HPDE6-E6E7 (cell line): ENCODE measurements around the gene KDM1B.
"Not testable (repeated sequence)": the region's sequence is repeated elsewhere in the genome, so short reads cannot be mapped to it uniquely, and the experiment has no call there.

Experiments used
- DNase-seq: peaks from one replicate; pipeline ENCODE4 v3.0.0; 2011; ENCODE audit warnings: missing footprints; ENCODE audit errors: extremely low spot score

Gene KDM1B

DNA sequence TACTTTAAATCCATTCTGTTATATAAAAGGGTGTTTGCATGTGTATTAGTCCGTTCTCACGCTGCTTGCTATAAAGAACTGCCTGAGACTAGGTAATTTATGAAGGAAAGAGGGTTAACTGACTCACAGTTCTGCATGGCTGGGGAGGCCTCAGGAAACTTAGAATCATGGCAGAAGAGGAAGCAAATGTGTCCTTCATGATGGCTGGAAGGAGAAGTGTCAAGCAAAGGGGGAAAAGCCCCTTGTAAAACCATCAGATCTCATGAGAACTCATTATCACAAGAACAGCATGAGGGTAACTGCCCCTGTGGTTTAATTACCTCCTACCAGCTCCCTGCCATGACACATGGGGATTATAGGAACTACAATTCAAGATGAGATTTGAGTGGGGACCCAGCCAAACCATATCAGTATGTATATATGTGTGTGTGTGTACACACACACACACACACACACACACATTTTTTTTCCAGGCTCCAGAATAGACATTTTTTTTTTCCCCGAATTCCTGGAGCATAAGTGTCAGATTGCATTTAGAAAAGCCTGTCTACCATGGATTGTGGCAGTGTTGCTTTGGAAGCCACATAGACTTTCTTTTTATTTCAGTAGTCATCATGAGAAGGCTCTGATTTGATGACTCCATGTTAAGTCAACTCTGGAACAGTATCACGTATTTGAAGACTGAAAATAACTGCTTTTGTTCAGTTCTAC is 31.5 kb downstream of the KDM1B start:
- no peak for DNase-seq

DNA sequence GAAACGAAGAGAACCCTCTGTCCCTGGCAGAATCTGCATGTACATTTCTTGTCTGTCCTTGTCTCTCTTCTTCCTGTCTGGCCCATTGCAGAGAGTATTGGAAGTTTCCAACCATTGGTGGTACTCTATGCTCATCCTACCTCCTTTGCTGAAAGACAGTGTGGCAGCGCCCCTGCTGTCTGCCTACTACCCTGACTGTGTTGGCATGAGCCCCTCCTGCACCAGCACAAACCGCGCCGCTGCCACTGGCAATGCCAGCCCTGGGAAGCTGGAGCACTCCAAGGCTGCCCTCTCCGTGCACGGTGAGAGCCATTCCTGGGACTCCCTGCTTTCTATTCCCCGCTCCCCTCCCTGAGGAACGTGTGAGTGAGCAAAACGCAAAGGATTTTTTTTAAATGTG is 32.5 kb downstream of the KDM1B start:
- DNase-seq, result no peak

DNA sequence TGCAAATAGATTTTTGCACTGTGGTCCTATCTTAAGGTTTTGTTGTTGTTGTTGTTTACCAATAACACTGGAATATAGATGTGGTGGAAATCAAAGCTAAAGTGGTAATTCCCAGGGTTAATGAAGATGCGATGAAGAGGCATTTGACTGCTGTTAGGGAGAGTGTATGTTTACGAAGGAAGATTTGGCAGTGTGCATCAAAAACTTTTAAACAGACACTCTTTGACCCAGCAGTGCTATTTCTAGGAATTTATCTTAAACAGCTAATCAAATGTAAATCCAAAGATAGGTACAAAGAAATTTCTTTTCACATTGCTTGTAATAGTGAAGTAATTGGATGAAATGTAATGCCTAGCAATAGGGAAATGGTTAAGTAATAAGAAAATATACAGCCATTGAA is 34.0 kb downstream of the KDM1B start:
- no peak for DNase-seq

DNA sequence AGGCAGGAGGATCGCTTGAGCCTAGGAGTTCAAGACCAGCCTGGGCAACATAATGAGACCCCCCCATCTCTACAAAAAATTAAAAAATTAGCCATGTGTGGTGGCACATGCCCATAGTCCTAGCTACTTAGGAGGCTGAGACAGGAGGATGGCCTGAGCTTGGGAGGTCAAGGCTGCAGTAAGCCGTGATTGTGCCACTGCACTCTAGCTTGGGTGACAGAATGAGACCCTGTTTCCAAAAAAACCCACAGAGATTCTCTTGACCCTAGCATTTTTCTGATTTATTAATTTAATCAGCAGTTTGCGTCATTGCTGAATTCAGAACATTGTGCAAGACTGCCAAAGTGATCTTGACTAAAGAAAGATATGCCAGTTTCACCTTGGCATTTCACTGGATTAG is 36.8 kb downstream of the KDM1B start:
- DNase-seq, result no peak

DNA sequence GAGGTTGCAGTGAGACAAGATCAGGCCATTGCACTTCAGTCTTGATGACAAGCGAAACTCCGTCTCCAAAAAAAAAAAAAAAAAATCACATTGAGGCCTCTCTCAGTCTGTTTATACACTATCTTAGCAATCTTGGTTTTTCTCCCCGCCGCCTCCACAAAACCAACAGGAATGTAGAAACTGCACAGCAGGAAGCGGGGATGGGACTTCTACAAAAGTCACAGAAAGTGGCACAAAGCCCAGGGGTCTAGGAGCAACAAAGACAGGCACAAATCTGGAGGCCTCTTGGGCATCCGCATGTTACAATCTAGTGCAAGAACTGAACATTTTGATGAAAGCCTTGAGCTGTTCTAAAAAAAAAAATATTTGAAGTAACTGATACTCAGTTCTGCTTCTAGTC is 48.6 kb downstream of the KDM1B start:
- DNase-seq, result no peak

DNA sequence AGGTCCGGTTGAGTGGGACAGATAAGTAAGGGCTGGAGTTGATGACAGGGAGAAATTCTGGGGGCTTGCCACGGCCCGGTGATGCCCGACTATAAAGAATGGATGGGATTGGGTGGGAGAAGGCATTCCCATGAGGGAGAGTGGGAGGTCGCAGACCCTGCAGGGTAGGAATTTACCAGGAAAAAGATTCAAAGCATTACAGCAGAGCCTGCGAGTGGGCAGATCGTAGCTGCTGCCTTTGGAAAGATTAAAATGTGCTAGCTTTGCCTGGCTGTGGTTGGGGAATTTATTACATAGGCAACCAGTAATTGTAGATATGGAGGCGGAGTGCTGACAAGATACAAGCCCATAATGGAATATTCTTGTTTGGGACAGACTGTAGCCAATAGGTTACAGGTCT is 49.5 kb downstream of the KDM1B start:
- no peak for DNase-seq

DNA sequence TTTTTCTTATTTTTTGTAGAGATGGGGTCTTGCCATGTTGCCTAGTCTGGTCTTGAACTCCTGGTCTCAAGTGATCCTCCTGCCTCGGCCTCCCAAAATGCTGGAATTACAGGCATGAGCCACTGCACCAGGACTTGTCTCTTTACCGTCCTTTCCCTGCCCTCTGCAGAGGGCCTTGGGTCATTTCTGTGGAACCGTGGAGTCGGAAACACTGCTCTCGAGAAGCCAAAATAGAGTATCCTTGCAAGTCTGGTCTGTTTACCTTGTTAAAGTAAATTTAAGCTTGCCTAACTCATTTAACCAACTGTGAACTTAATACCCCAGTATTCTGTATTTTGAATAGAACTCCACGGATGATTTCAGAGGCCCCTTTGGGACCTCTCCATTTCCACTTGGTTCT is 51.4 kb downstream of the KDM1B start:
- no peak for DNase-seq

DNA sequence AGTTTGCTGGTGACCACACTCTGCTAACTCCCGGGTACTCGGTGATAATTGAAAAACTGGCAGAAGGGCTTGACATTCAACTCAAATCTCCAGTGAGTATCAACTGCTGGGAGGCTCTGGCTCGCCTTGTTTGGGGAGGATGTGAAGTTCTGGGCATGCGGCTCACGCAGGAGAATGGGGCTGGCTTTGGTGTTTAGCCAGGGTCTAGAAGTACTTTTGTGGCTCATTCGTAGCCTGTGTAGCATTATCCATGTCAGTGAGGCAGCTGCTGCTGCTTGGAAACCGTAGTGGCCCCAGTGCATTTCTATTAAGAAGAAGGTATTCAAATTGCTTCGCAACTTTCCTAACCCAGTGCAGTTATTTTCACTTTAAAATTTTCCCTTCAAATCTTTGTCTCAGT is 52.2 kb downstream of the KDM1B start:
- DNase-seq, result no peak

DNA sequence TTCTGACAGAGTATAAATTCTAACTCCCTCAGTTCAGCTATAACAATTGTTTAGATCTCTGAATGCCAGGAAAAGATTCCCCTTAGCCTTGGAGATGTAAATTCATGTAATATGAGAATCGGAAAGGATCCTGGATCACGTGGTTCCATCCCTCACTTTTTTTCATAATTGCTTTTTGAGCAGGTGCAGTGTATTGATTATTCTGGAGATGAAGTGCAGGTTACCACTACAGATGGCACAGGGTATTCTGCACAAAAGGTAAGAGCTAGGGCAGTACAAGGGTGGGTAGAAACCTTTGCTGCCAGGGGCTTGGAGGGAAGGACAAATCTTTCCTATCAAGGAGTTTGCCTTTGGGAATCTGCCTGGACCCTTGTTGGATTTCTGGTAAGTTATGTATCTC is 52.7 kb downstream of the KDM1B start:
- no peak for DNase-seq

DNA sequence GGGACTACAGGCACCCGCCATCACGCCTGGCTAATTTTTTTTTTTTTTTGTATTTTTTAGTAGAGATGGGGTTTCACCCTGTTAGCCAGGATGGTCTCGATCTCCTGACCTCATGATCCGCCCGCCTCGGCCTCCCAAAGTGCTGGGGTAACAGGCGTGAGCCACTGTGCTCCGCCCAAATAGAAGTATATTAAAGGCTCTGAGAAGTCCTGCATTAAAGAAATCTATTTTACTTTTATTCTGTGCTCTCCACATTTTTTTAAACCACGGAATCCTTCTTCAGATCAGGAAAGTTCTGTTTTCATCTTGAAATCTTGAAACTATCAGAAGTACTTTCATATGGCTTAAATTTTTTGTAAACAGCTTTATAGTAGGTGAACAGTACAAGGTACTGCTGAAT is 53.6 kb downstream of the KDM1B start:
- not testable (repeated sequence) for DNase-seq

DNA sequence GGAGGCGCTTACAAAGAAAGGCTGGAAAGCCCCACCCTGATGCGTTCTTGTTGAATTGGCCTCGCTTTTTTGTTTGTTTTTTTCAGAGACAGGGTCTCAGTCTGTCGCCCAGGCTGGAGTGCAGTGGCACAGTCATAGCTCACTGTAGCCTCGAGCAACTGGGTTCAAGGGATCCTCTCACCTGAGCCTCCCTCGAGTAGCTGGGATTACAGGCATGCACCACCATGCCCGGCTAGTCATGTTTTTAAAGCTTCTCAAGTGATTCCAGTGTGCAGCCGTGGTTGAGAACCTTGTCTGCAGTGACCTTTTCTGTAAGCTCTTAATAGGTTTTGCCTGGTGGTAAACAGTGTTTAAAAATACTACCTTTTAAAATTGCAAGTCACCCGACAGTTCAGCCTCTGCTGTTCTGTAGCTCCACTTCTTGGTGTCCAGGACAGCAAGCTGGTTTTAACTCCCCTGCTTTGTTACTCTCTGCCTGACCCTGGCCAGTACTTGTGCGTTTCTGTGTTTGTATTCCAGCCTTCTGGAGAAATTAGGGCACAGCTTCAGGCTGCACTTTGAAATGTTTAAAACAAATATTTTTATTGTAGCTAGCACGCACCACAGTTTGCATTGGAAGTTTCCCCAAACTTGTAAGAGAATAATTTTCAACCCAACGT is 54.4 kb downstream of the KDM1B start:
- DNase-seq, result no peak

DNA sequence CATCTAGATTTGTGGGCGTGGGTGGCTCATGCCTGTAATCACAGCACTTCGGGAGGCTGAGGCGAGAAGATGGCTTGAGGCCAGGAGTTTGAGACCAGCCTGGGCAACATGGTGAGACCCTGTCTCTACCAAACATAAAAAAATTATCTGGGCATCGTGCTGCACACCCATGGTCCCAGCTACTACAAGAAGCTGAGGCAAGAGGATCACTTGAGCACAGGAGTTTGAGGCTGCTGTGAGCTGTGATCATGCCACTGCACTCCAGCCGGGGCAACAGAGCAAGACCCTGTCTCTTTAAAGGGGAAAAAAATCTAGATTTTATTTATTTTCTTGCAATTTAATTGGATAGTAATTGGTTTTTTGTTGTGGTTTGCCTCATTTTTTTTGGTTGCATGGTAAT is 55.5 kb downstream of the KDM1B start:
- no peak for DNase-seq

DNA sequence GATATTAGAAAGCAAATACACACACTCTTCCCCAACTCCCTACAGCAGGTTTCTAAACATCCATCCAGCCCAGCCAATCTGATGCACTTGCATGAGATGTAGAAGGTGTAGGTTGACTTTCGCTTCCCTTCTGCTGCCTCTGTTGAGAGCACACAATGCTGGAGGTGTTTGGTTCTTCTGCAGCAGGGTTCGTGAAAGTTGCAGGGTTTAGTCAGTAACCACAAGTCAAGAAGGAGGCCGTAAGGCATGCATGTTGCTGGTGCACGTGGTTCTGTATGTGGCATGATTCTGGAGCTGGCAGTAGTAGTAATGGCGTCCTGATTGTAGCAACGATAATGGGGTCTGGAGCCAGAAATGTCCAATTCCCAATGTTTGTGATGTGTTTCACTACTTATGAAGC is 56.1 kb downstream of the KDM1B start:
- no peak for DNase-seq

DNA sequence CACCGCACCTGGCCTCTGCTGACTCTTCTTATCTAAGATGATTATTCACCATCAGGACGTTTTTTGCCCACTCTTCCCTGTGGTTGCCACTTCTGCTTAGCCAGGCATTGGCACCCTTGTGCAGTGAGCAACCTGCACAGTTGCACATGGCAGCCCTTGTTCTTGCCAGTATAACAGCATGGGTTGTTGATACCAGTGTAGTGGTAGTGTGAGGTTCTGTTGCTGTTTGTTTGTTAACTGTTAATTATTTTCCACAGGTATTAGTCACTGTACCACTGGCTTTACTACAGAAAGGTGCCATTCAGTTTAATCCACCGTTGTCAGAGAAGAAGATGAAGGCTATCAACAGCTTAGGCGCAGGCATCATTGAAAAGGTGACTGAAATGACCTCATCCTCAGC is 57.0 kb downstream of the KDM1B start:
- no peak for DNase-seq

DNA sequence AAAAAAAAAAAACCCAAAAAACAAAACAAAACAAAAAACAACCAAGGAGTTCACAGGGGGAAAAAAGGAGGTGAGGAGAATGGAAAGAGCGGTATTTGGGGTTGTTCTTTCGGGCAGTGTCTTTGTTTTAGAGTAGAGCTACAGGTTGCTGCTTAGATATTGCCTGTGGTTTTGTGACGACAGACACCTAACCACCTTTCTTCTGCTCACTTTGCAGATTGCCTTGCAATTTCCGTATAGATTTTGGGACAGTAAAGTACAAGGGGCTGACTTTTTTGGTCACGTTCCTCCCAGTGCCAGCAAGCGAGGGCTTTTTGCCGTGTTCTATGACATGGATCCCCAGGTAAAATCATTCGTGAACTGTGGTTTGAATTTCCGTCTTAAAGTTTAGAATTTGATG is 58.2 kb downstream of the KDM1B start:
- no peak for DNase-seq

DNA sequence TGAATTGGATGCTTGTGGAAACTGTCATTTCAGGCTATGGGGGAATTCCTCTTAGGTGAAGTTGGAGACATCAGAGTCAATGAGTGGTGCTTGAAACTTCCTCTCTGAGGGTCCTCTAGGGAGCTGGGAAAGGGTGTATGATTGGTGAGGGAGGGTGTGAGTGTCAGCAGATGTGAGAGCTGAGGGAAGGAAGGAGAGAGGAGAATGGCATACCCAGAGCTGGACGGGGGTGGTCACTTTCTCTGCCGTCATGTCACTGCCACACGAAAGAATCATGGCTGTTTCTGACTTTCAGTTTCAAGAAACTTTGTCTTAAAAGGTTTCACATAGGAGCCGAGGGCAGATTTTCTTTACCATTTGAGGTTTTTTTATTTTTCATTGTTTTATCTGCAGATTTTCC is 58.8 kb downstream of the KDM1B start:
- no peak for DNase-seq

DNA sequence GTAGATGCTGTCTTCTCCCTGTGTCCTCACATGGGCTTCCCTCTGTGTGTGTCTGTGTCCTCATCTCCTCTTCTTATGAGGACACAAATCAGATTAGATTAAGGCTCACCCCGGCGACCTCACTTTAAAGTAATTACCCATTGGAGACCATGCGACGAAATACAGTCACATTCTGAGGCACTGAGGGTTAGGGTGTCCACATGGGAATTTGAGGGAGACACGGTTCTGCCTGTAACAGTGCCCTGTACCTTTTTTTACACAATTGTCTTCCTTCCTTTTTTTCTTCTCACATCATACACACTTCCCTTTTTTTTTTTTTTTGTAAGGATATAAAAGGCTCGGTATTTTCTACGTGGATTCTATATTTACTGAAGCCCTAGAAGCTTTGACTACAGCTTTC is 60.2 kb downstream of the KDM1B start:
- DNase-seq, result no peak

DNA sequence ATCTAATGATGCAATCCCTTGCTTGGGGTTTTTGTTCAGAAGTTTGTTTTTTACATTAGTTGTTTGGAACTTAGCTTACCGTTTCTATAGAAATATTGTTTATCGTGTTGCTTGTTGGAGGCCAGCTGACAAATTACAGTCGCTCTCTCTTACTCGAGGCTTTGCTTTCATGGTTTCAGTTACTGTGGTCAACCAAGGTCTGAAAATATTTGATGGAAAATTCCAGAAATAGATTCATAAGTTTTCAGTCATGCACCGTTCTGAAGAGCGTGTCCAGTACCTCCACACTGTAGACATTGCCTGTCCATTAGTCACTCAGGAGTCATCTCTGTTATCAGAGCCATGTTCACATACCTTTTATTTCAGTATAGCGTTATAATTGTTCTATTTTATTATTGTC is 61.2 kb downstream of the KDM1B start:
- DNase-seq, result peak; percentile 66

DNA sequence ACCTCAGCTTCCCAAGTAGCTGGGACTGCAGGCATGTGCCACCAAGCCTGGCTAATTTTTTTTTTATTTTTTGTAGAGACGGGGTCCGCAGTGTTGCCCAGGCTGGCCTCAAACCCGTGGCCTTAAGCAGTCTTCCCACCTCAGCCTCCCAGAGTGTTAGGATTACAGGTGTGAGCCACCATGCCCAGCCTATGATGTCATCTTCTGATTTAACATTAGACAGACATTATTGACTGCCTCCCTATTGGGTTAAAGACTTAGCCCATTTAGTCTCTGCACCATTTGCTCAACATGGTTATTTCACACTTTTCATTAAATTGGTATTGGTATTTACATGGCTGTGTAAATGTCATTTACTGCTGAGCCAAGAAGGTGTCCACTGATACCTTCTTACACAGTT is 63.0 kb downstream of the KDM1B start:
- DNase-seq, result no peak

DNA sequence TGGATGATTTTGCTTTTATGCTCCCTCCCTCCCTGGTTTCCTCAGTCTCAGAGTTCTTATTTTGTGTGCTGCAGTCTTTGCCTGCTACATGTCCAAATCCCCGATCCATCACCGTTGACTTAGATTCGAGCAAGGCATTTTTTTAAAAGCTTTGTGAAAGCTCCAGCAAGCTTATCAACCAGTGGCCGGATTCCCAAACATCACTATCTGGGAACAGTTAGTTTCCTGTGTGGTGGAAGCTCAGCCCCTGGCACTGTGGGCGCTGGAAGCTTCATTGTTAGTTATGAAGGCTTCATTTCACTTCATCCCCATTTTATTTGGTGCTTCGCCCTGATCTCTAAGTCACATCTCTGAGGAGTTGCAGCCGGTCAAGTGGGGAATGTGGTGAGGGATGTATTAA is 64.4 kb downstream of the KDM1B start:
- DNase-seq, result no peak

DNA sequence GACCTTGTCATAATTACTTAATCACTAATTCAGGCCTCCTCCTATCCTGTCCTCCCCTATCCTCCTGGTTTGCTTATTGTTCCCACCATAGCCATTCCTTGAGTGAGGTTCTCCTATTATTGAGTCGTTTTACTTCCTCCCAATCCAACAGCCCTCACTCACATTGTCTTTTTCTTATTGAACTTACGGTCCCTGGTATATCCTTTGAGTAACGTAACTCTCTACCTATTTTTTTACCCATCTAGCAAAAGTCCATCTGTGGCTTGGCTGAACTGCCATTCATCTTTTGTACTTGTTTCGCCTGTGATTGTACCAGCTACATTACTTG is 66.0 kb downstream of the KDM1B start:
- no peak for DNase-seq

DNA sequence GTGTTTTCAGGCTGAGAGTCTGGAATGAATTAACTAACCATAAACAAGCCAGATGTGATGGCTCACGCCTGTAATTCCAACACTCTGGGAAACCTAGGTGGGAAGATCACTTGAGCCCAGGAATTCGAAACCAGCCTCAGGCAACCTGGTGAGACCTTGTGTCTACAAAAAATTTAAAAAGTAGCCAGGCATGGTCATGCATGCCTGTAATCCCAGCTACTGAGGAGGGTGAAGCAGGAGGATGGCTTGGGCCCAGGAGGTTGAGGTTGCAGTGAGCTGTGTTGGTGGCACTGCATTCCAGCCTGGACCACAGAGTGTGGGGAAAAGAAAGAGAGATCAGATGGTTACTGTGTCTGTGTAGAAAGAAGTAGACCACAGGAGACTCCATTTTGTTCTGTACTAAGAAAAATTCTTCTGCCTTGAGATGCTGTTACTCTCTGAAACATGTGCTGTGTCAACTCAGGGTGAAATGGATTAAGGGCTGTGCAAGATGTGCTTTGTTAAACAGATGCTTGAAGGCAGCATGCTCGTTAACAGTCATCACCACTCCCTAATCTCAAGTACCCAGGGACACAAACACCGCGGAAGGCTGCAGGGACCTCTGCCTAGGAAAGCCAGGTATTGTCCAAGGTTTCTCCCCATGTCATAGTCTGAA is 71.4 kb downstream of the KDM1B start:
- DNase-seq, result not testable (repeated sequence)

DNA sequence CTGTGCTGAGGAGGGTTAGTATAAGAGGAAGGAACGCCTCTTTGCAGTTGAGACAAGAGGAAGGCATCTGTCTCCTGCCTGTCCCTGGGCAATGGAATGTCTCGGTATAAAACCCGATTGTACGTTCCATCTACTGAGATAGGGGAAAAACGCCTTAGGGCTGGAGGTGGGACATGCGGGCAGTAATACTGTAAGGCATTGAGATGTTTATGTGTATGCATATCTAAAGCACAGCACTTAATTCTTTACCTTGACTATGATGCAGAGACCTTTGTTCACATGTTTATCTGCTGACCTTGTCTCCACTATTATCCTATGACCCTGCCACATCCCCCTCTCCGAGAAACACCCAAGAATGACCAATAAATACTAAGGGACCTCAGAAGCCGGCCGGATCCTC is 71.9 kb downstream of the KDM1B start:
- not testable (repeated sequence) for DNase-seq

DNA sequence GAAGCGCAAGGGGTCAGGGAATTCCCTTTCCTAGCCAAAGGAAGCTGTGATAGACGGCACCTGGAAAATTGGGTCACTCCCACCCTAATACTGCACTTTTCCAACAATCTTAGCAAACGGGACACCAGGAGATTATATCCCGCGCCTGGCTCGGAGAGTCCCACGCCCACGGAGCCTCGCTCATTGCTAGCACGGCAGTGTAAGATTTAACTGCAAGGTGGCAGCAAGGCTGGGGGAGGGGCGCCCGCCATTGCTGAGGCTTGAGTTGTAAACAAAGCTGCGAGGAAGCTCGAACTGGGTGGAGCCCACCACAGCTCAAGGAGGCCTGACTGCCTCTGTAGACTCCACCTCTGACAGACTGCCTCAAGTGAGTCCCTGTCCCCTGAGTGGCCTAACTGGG is 73.4 kb downstream of the KDM1B start:
- not testable (repeated sequence) for DNase-seq
